Hepatocyte (in vitro differentiated cells): ENCODE data around the gene YARS1. TPM values are rescaled to one million over a fixed set of nuclear protein-coding genes. Genes with fewer than 3 reads are reported as not detected.

Experiments
- DNase-seq: peaks from one replicate; pipeline ENCODE4 v3.0.0-alpha.2; 2016; ENCODE audit warnings: low spot score
- H2AFZ ChIP-seq: fragments of 200-600 bp; sonication (generic); 2 replicates; pipeline ENCODE4 v1.6.0; 2016; ENCODE audit warnings: antibody characterized with exemption, mild to moderate bottlenecking
- H3K27ac ChIP-seq: fragments of 200-600 bp; sonication (generic); 2 replicates; pipeline ENCODE4 v1.5.1; 2016; ENCODE audit warnings: mild to moderate bottlenecking
- H3K27me3 ChIP-seq: fragments of 200-600 bp; sonication (generic); 2 replicates; pipeline ENCODE4 v1.6.1; 2016
- H3K36me3 ChIP-seq: fragments of 200-600 bp; sonication (generic); replicated peaks from 2 replicates; pipeline ENCODE4 v1.5.1; 2016; ENCODE audit warnings: low read depth; ENCODE audit not compliant: insufficient read depth
- H3K4me1 ChIP-seq: fragments of 200-600 bp; sonication (generic); 2 replicates; pipeline ENCODE4 v1.5.1; 2016; ENCODE audit warnings: mild to moderate bottlenecking, moderate library complexity; ENCODE audit not compliant: insufficient read depth
- H3K4me2 ChIP-seq: fragments of 200-600 bp; sonication (generic); 2 replicates; pipeline ENCODE4 v1.6.0; 2016
- H3K4me3 ChIP-seq: fragments of 200-600 bp; sonication (generic); 2 replicates; pipeline ENCODE4 v1.5.1; 2016; ENCODE audit warnings: mild to moderate bottlenecking
- H3K79me2 ChIP-seq: fragments of 200-600 bp; sonication (generic); 2 replicates; pipeline ENCODE4 v1.6.0; 2017; ENCODE audit warnings: mild to moderate bottlenecking
- H3K9me2 ChIP-seq: fragments of 200-600 bp; sonication (generic); replicated peaks from 2 replicates; pipeline ENCODE4 v1.6.0; 2017; ENCODE audit warnings: mild to moderate bottlenecking; ENCODE audit not compliant: insufficient read depth
- H3K9me3 ChIP-seq: fragments of 200-600 bp; sonication (generic); 2 replicates; pipeline ENCODE4 v1.5.1; 2016; ENCODE audit warnings: low read depth, mild to moderate bottlenecking
- H4K20me1 ChIP-seq: fragments of 200-600 bp; sonication (generic); 2 replicates; pipeline ENCODE4 v1.6.0; 2016; ENCODE audit warnings: mild to moderate bottlenecking; ENCODE audit not compliant: insufficient read depth, poor library complexity, severe bottlenecking
- CTCF ChIP-seq: fragments of 200-600 bp; sonication (generic); IDR thresholded peaks from 2 replicates; pipeline ENCODE4 v1.5.1; 2016; ENCODE audit warnings: antibody characterized with exemption, mild to moderate bottlenecking; ENCODE audit not compliant: poor library complexity
- EZH2 ChIP-seq: fragments of 200-600 bp; sonication (generic); IDR thresholded peaks from 2 replicates; pipeline ENCODE4 v1.6.1; 2016; ENCODE audit warnings: antibody characterized with exemption, mild to moderate bottlenecking, borderline replicate concordance
- EZH2phosphoT487 ChIP-seq: fragments of 200-600 bp; sonication (generic); IDR thresholded peaks from one replicate; pipeline ENCODE4 v1.6.1; 2018; ENCODE audit warnings: antibody characterized with exemption, mild to moderate bottlenecking, low read depth, moderate library complexity; ENCODE audit not compliant: unreplicated experiment, severe bottlenecking
- WGBS: methylation state at CpG from one replicate; pipeline ENCODE4 v1.1.6; 2016; ENCODE audit warnings: low lambda C conversion rate; ENCODE audit errors: missing lambda C conversion rate; 5-methylcytosine and 5-hydroxymethylcytosine counted together
- polyA plus RNA-seq: library from polyadenylated mRNA; unstranded; fragments of >200 nt; fragmentation: Nextera tagmentation; extraction: Ambion mirVana; gene quantifications from 2 replicates; pipeline ENCODE4 v1.2.1, GENCODE V29; 2016
- total RNA-seq: library from RNA; depleted of rRNA; stranded (reverse); fragments of >200 nt; gene quantifications from 2 replicates; pipeline ENCODE4 v1.2.3, GENCODE V29; 2014

YARS1 gene
- total and polyA plus RNA-seq, 2 experiments from 2014 or later = 104 to 140 TPM

- Histone ChIP-seq H3K4me2 (no peak overlapping the region), H3K27me3 (no peaks in the 10 kb centered on the region), H3K4me1 (no peaks in the 10 kb centered on the region), H3K27ac (no peak overlapping the region), H4K20me1 (no peaks in the 10 kb centered on the region), H3K4me3 (no peak overlapping the region), H3K9me3 (no peaks in the 10 kb centered on the region), H2AFZ (no peak overlapping the region), H3K36me3 (peaks cover 3% of the 10 kb centered on the region), H3K9me2 (no peaks in the 10 kb centered on the region), H3K79me2 (no peaks in the 10 kb centered on the region)
- no peak for DNase-seq
- TF ChIP-seq EZH2phosphoT487 = no peak
- no peak for TF ChIP-seq EZH2
- TF ChIP-seq CTCF = no peak
Observed at GRCh38 chr1:32860566-32860965, 43.4 kb upstream of the YARS1 start.

GRCh38 chr1:32859915-32860314 is 42.8 kb upstream of the YARS1 start:
- peaks cover 3% of the 10 kb centered on the region for H3K36me3 ChIP-seq
- 100% methylated on average over 2 of the region's 2 CpGs for WGBS

GRCh38 chr1:32858791-32859190 is 41.6 kb upstream of the YARS1 start:
- H2AFZ ChIP-seq = no peak overlapping the region
- no peaks in the 10 kb centered on the region for H3K9me3 ChIP-seq
- DNase-seq = no peak
- no peaks in the 10 kb centered on the region for H3K9me2 ChIP-seq
- no peaks in the 10 kb centered on the region for H3K27me3 ChIP-seq
- TF ChIP-seq EZH2phosphoT487 (no peak), CTCF (no peak)
- H4K20me1 ChIP-seq = no peaks in the 10 kb centered on the region
- H3K4me3 ChIP-seq = no peak overlapping the region
- 95% methylated on average over 7 of the region's 7 CpGs for WGBS
- no peak overlapping the region for H3K4me2 ChIP-seq
- H3K27ac ChIP-seq = no peak overlapping the region
- H3K79me2 ChIP-seq = no peaks in the 10 kb centered on the region
- no peaks in the 10 kb centered on the region for H3K4me1 ChIP-seq
- H3K36me3 ChIP-seq = peaks cover 3% of the 10 kb centered on the region

More at GRCh38 chr1:32859915-32860314, 42.8 kb upstream of the YARS1 start:
- no peak for DNase-seq
- H3K4me1 ChIP-seq = no peaks in the 10 kb centered on the region
- no peaks in the 10 kb centered on the region for H3K79me2 ChIP-seq
- H3K9me2 ChIP-seq = no peaks in the 10 kb centered on the region
- no peak for TF ChIP-seq EZH2phosphoT487
- no peak for TF ChIP-seq EZH2
- TF ChIP-seq CTCF = no peak
- H3K4me2 ChIP-seq = no peak overlapping the region
- no peak overlapping the region for H3K4me3 ChIP-seq
- H3K27me3 ChIP-seq = no peaks in the 10 kb centered on the region
- no peak overlapping the region for H3K27ac ChIP-seq
- H2AFZ ChIP-seq = no peak overlapping the region
- H3K9me3 ChIP-seq = no peaks in the 10 kb centered on the region
- no peaks in the 10 kb centered on the region for H4K20me1 ChIP-seq

- Histone ChIP-seq H3K9me2 (no peaks in the 10 kb centered on the region), H3K4me3 (no peak overlapping the region), H3K4me1 (no peaks in the 10 kb centered on the region), H3K79me2 (no peaks in the 10 kb centered on the region), H2AFZ (no peak overlapping the region), H3K9me3 (no peaks in the 10 kb centered on the region), H3K4me2 (no peak overlapping the region), H4K20me1 (no peaks in the 10 kb centered on the region), H3K27ac (no peak overlapping the region), H3K27me3 (no peaks in the 10 kb centered on the region), H3K36me3 (peaks cover 3% of the 10 kb centered on the region)
- 97% methylated on average over 2 of the region's 2 CpGs for WGBS
- no peak for DNase-seq
- TF ChIP-seq CTCF = no peak
- TF ChIP-seq EZH2 = no peak
- no peak for TF ChIP-seq EZH2phosphoT487
Observed at GRCh38 chr1:32858136-32858535, 41.0 kb upstream of the YARS1 start.
